SK-N-SH (cell line): Measurements from ENCODE around the gene CCDC116. TPM values are rescaled to one million over a fixed set of nuclear protein-coding genes. Genes with fewer than 3 reads are reported as not detected.

Source experiments
- CTCF ChIA-PET: fragments of 300-600, 350-600 bp; formaldehyde crosslinking; extraction: SDS; loops from one replicate; lab custom pipeline; 2021; lab: Yijun Ruan, JAX
- POLR2A ChIA-PET: fragments of 350-600 bp; sonication (Branson Sonifier 250); formaldehyde crosslinking; extraction: SDS; loops from one replicate; lab custom pipeline; 2020; ENCODE audit warnings: antibody characterized with exemption, inconsistent platforms; lab: Yijun Ruan, JAX
- DNase-seq: peaks from one replicate; pipeline ENCODE4 v3.0.0; 2012
- H2AFZ ChIP-seq: fragments of 200-600 bp; sonication (generic); 2 replicates; pipeline ENCODE4 v1.8.1; 2016; ENCODE audit warnings: antibody characterized with exemption, mild to moderate bottlenecking, low read depth
- H3F3A ChIP-seq: fragments of 200-600 bp; sonication (generic); replicated peaks from 2 replicates; pipeline ENCODE3; 2016; ENCODE audit warnings: antibody characterized with exemption, mild to moderate bottlenecking; ENCODE audit not compliant: insufficient read depth
- H3K27ac ChIP-seq, 2 experiments: fragments of 200-500 bp in 1 of 2; fragments of 200-600 bp in 1 of 2; sonication (Bioruptor generic) in 1 of 2; sonication (generic), shearing (Covaris generic) in 1 of 2; 2 replicates each; pipeline versions ENCODE4 v1.5.1 to v1.6.1; 2014 to 2016; ENCODE audit warnings: low read depth in 2 of 2, inconsistent platforms in 1 of 2, low read length in 1 of 2, mild to moderate bottlenecking in 1 of 2, mixed read lengths in 1 of 2
- H3K27me3 ChIP-seq: fragments of 200-600 bp; sonication (generic), shearing (Covaris generic); 2 replicates; pipeline ENCODE4 v1.6.1; 2016; ENCODE audit warnings: mixed run types; ENCODE audit not compliant: insufficient read depth
- H3K36me3 ChIP-seq, 2 experiments: fragments of 200-500 bp in 1 of 2; fragments of 200-600 bp in 1 of 2; sonication (Bioruptor generic) in 1 of 2; sonication (generic) in 1 of 2; replicated peaks in 1 of 2; 2 replicates each; pipeline versions ENCODE3 to v1.5.1; 2014 to 2016; ENCODE audit warnings: low read length in 1 of 2, mild to moderate bottlenecking in 1 of 2; ENCODE audit not compliant: insufficient read depth in 2 of 2, control insufficient read depth in 1 of 2
- H3K4me1 ChIP-seq, 2 experiments: fragments of 200-500 bp in 1 of 2; fragments of 200-600 bp in 1 of 2; sonication (Bioruptor generic) in 1 of 2; sonication (generic), shearing (Covaris generic) in 1 of 2; 2 replicates each; pipeline versions ENCODE4 v1.5.1 to v1.6.1; 2014 to 2016; ENCODE audit warnings: low read depth in 1 of 2, low read length in 1 of 2, mixed run types in 1 of 2; ENCODE audit not compliant: insufficient read depth in 2 of 2, control insufficient read depth in 1 of 2
- H3K4me2 ChIP-seq: fragments of 200-600 bp; sonication (generic), shearing (Covaris generic); 2 replicates; pipeline ENCODE4 v1.6.1; 2017; ENCODE audit warnings: mixed run types
- H3K4me3 ChIP-seq, 2 experiments: fragments of 200-500 bp in 1 of 2; fragments of 200-600 bp in 1 of 2; sonication (Bioruptor generic) in 1 of 2; sonication (generic), shearing (Covaris generic) in 1 of 2; 2 replicates each; pipeline versions ENCODE4 v1.5.1 to v1.8.1; 2014 to 2016; ENCODE audit warnings: low read depth in 2 of 2, inconsistent platforms in 1 of 2, low read length in 1 of 2, mild to moderate bottlenecking in 1 of 2, mixed read lengths in 1 of 2, moderate library complexity in 1 of 2
- H3K79me2 ChIP-seq: fragments of 200-600 bp; sonication (generic); 2 replicates; pipeline ENCODE4 v1.8.1; 2017; ENCODE audit warnings: mild to moderate bottlenecking; ENCODE audit not compliant: insufficient read depth
- H3K9ac ChIP-seq: fragments of 200-600 bp; sonication (generic); 2 replicates; pipeline ENCODE4 v1.6.1; 2017; ENCODE audit warnings: mixed run types
- H3K9me2 ChIP-seq: fragments of 200-600 bp; sonication (generic); 2 replicates; pipeline ENCODE4 v1.6.1; 2017; ENCODE audit warnings: mixed run types
- H3K9me3 ChIP-seq: fragments of 200-600 bp; sonication (generic); 2 replicates; pipeline ENCODE4 v1.6.1; 2017; ENCODE audit warnings: mixed run types, mild to moderate bottlenecking, moderate library complexity
- H4K20me1 ChIP-seq: fragments of 200-600 bp; sonication (generic); 2 replicates; pipeline ENCODE4 v1.6.1; 2017; ENCODE audit warnings: mild to moderate bottlenecking, mixed run types; ENCODE audit not compliant: insufficient read depth
- ELF1 ChIP-seq: IDR thresholded peaks from 2 replicates; pipeline ENCODE4 v1.4.0; 2012
- EZH2phosphoT487 ChIP-seq: fragments of 200-600 bp; sonication (generic); IDR thresholded peaks from 2 replicates; pipeline ENCODE4 v1.6.1; 2017; ENCODE audit warnings: low read depth, mixed run types, mild to moderate bottlenecking, antibody characterized with exemption, moderate library complexity, borderline replicate concordance
- GABPA ChIP-seq: IDR thresholded peaks from 2 replicates; pipeline ENCODE4 v1.4.0; 2012; ENCODE audit warnings: low read depth, mild to moderate bottlenecking
- GATA2 ChIP-seq: sonication (generic); formaldehyde crosslinking; IDR thresholded peaks from 2 replicates; pipeline ENCODE4 v1.5.0; 2020; ENCODE audit warnings: mild to moderate bottlenecking, missing genetic modification reagents
- JUND ChIP-seq: IDR thresholded peaks from 2 replicates; pipeline ENCODE4 v1.4.0; 2012
- MAX ChIP-seq: IDR thresholded peaks from 2 replicates; pipeline ENCODE4 v1.4.0; 2012; ENCODE audit warnings: low read depth
- MXI1 ChIP-seq: IDR thresholded peaks from 2 replicates; pipeline ENCODE4 v1.6.1; 2012; ENCODE audit warnings: mild to moderate bottlenecking, low read depth, low read length, improper control_type of control experiment
- NFIC ChIP-seq: IDR thresholded peaks from 2 replicates; pipeline ENCODE4 v1.4.0; 2012; ENCODE audit warnings: borderline replicate concordance
- NRF1 ChIP-seq: IDR thresholded peaks from 2 replicates; pipeline ENCODE4 v1.6.1; 2012; ENCODE audit warnings: low read depth, mild to moderate bottlenecking, low read length
- PBX3 ChIP-seq: IDR thresholded peaks from 2 replicates; pipeline ENCODE4; 2012
- RAD21 ChIP-seq: IDR thresholded peaks from 2 replicates; pipeline ENCODE4 v1.6.1; 2012; ENCODE audit warnings: mild to moderate bottlenecking, low read length
- RXRA ChIP-seq: IDR thresholded peaks from 2 replicates; pipeline ENCODE4 v1.4.0; 2012; ENCODE audit warnings: low read depth, mild to moderate bottlenecking, borderline replicate concordance
- SMC3 ChIP-seq: IDR thresholded peaks from 2 replicates; pipeline ENCODE4 v1.6.1; 2012; ENCODE audit warnings: low read depth, low read length, improper control_type of control experiment
- TCF12 ChIP-seq: IDR thresholded peaks from 2 replicates; pipeline ENCODE4 v1.4.0; 2012
- TEAD4 ChIP-seq: IDR thresholded peaks from 2 replicates; pipeline ENCODE4 v1.4.0; 2012; ENCODE audit warnings: mild to moderate bottlenecking, borderline replicate concordance; ENCODE audit not compliant: insufficient read depth
- USF1 ChIP-seq: IDR thresholded peaks from 2 replicates; pipeline ENCODE4 v1.4.0; 2012; ENCODE audit warnings: low read depth, borderline replicate concordance
- YY1 ChIP-seq: IDR thresholded peaks from 2 replicates; pipeline ENCODE4 v1.4.0; 2012; ENCODE audit warnings: low read depth, mild to moderate bottlenecking
- WGBS: methylation state at CpG from one replicate; pipeline ENCODE4 v1.1.6; 2017; ENCODE audit warnings: low lambda C conversion rate; 5-methylcytosine and 5-hydroxymethylcytosine counted together
- polyA plus RNA-seq, 3 experiments: library from polyadenylated mRNA; depleted of rRNA; stranded (reverse); fragments of >200 nt; gene quantifications; 2 replicates each; pipeline ENCODE4 v1.2.3, GENCODE V29; 2012
- TF ChIP-seq, protein P1 (sequence below): fragments of 150-350 bp; IDR thresholded peaks from 2 replicates; pipeline ENCODE4 v1.6.1; 2016; ENCODE audit warnings: mild to moderate bottlenecking, low read depth, low read length
- TF ChIP-seq, protein P2 (sequence below): fragments of 200-600 bp; sonication (generic); IDR thresholded peaks from 2 replicates; pipeline ENCODE4 v1.6.1; 2017; ENCODE audit warnings: antibody characterized with exemption, mild to moderate bottlenecking, moderate library complexity

The CCDC116 gene
- polyA plus RNA-seq, 1 of the 3 experiments (the other 2 are of a cell fraction), result 0.28 TPM

GRCh38 chr22:21582801-21583740 is 49.5 kb upstream of the CCDC116 start:
- 96% methylated on average over 10 of the region's 10 CpGs for WGBS

More at GRCh38 chr22:21582801-21583740, 49.5 kb upstream of the CCDC116 start:
- H3K36me3 ChIP-seq, result peaks cover 0 to 18% of the 10 kb centered on the region in 2 experiments
- no peaks in the 10 kb centered on the region; a peak in 1 of 4 replicates for H3K4me1 ChIP-seq
- no peak overlapping the region for H3K4me2 ChIP-seq
- POLR2A ChIA-PET, result interaction anchor here (0.7 kb wide), 1 partner anchor 40 kb away, joined by 3 read pairs; no protein-coding TSS in a partner anchor
- H3K27ac ChIP-seq, result no peak overlapping the region
- H2AFZ ChIP-seq, result no peak overlapping the region
- no peaks in the 10 kb centered on the region for H3K9me3 ChIP-seq
- H3K4me3 ChIP-seq, result no peak overlapping the region
- TF ChIP-seq JUND (no peak), PBX3 (no peak), SMC3 (no peak), ELF1 (no peak), RAD21 (no peak), MXI1 (no peak), TCF12 (no peak), MAX (no peak), GATA2 (no peak), RXRA (no peak), TEAD4 (no peak), GABPA (no peak), NRF1 (no peak), NFIC (no peak), YY1 (no peak), USF1 (no peak), EZH2phosphoT487 (no peak)
- TF ChIP-seq, protein P1, sequence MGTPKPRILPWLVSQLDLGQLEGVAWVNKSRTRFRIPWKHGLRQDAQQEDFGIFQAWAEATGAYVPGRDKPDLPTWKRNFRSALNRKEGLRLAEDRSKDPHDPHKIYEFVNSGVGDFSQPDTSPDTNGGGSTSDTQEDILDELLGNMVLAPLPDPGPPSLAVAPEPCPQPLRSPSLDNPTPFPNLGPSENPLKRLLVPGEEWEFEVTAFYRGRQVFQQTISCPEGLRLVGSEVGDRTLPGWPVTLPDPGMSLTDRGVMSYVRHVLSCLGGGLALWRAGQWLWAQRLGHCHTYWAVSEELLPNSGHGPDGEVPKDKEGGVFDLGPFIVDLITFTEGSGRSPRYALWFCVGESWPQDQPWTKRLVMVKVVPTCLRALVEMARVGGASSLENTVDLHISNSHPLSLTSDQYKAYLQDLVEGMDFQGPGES, result no peak
- TF ChIP-seq, protein P2, sequence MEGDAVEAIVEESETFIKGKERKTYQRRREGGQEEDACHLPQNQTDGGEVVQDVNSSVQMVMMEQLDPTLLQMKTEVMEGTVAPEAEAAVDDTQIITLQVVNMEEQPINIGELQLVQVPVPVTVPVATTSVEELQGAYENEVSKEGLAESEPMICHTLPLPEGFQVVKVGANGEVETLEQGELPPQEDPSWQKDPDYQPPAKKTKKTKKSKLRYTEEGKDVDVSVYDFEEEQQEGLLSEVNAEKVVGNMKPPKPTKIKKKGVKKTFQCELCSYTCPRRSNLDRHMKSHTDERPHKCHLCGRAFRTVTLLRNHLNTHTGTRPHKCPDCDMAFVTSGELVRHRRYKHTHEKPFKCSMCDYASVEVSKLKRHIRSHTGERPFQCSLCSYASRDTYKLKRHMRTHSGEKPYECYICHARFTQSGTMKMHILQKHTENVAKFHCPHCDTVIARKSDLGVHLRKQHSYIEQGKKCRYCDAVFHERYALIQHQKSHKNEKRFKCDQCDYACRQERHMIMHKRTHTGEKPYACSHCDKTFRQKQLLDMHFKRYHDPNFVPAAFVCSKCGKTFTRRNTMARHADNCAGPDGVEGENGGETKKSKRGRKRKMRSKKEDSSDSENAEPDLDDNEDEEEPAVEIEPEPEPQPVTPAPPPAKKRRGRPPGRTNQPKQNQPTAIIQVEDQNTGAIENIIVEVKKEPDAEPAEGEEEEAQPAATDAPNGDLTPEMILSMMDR, result no peak
- CTCF ChIA-PET, result interaction anchor here (1.4 kb wide), 1 partner anchor 58 kb away, joined by 3 read pairs; no protein-coding TSS in a partner anchor
- no peak overlapping the region for H3K9ac ChIP-seq
- H4K20me1 ChIP-seq, result peaks cover 100% of the 10 kb centered on the region
- no peak for DNase-seq
- no peaks in the 10 kb centered on the region for H3K9me2 ChIP-seq
- peaks cover 1% of the 10 kb centered on the region for H3F3A ChIP-seq
- H3K27me3 ChIP-seq, result no peaks in the 10 kb centered on the region
- H3K79me2 ChIP-seq, result peaks cover 100% of the 10 kb centered on the region
